NT2/D1 (cell line): ENCODE measurements around the gene PKN1.

ENCODE experiments used
- YY1 ChIP-seq: IDR thresholded peaks from 2 replicates; pipeline ENCODE4 v1.6.1; 2011; ENCODE audit not compliant: insufficient read length, insufficient read depth
- ZNF274 ChIP-seq: IDR thresholded peaks from 2 replicates; pipeline ENCODE4 v1.6.1; 2011; ENCODE audit warnings: mild to moderate bottlenecking, low read depth, low read length

DNA sequence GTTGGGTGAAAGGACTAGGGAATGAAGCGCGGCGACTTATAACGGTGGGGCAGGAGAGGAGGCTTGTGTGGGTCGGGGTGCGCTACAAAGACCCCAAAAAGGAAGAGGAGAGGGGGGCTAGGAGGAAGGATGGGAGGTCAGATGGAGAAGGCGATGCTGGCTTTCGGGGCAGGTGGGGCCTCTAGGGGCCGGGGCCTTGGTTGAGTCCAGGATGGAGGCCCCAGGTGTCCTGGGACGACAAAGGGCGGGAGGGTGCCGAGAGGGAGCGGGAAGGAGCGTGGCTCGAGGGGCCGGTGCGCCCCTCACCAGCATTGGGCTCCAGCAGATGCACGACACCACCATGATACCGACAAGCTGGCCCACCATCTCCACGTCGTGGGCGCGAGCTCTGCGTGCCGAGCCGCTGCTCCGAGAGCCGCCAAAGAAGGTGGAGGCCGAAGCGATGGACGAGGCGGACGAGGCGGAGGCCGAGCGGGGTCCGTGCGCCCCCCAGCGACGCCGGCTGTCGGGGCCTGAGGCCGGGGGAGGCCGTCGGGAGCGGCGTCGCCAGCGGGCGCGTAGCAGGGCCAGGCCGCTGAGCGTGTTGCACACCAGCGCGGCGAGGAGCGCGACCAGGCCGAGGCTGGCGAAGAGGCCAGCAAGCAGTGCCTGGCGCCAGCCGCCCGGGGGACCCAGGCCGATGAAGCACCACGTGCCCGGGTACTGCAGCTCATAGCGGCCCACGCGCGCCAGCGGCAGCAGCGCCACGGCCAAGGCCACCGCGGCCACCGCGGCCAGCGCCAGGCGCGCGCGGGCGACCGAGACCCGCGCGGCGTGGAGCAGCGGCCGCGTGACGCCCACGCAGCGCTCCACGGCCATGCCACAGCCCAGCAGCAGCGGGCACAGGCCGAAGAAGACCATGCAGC, 40.2 kb downstream of the PKN1 start:
- TF ChIP-seq ZNF274 (no peak), YY1 (no peak)
